ENCODE results near the gene C15orf39. TPM values are rescaled to one million over a fixed set of nuclear protein-coding genes. Genes with fewer than 3 reads are reported as not detected.

The C15orf39 gene
- total and polyA plus RNA-seq, 2 of the 13 experiments (the other 11 are each of a cell fraction or from before 2014, with no cell fraction given) = 6.2 to 13.5 TPM

GRCh38 chr15:75161917-75162414 lies 39.7 kb upstream of the C15orf39 start:
- H2AFZ ChIP-seq (ENCODE audit: low read length) = no peak overlapping the region
- no peaks in the 10 kb centered on the region for H3K79me2 ChIP-seq (ENCODE audit: insufficient read depth, low read length)
- FAIRE-seq = peak; percentile 76
- WGBS (ENCODE audit: low lambda C conversion rate) = 5% methylated on average over 4 of the region's 4 CpGs
- in situ Hi-C loops (cut with HindIII; ENCODE audit: extremely low pct_ligation_motif_present, low pct_unique_long_range_greater_than_20kb) (no loop called here), intact Hi-C loops (cut with micrococcal nuclease; ENCODE audit: unreplicated experiment) (no loop called here)
- H3K9ac ChIP-seq (ENCODE audit: insufficient read depth, low read depth, low read length) = no peak overlapping the region
- no peak overlapping the region for H3K27ac ChIP-seq (ENCODE audit: extremely low read length, insufficient read depth, low read length)
- H3K4me2 ChIP-seq (ENCODE audit: low read depth, low read length) = peak overlapping the region; percentile 18; the same call in 1 of the 2 replicates
- DNase-seq (ENCODE audit: low spot score) = peak; percentile 68
- H3K4me1 ChIP-seq (ENCODE audit: insufficient read depth, low read length) = peaks cover 60% of the 10 kb centered on the region
- BruUV-seq (replicated peaks) = no TSS peak
- no peaks in the 10 kb centered on the region for H3K9me3 ChIP-seq (ENCODE audit: low read length)
- TF ChIP-seq GATAD2A (CRISPR knock-in tag; IDR thresholded peaks at IDR 0.05) (peak; percentile 27; the same call in 1 of the 2 replicates), SATB2 (CRISPR knock-in tag; IDR thresholded peaks at IDR 0.05) (peak; percentile 61; the same call in 1 of the 2 replicates), CEBPG (CRISPR knock-in tag; IDR thresholded peaks at IDR 0.05) (peak; percentile 88), CEBPB (IDR thresholded peaks at IDR 0.05; ENCODE audit: borderline replicate concordance, low read depth, low read length) (peak; percentile 81), ZBTB44 (CRISPR knock-in tag; IDR thresholded peaks at IDR 0.05) (no peak), ZNF430 (CRISPR knock-in tag; IDR thresholded peaks at IDR 0.05) (no peak), ZNF17 (CRISPR knock-in tag; IDR thresholded peaks at IDR 0.05) (no peak), ZNF362 (CRISPR knock-in tag; IDR thresholded peaks at IDR 0.05; ENCODE audit: borderline replicate concordance) (peak; percentile 88), HNF4A (CRISPR knock-in tag; IDR thresholded peaks at IDR 0.05) (0 out of 2 replicates have a peak, but pooled peaks have one; percentile 8), ZNF770 (CRISPR knock-in tag; IDR thresholded peaks at IDR 0.05) (peak; percentile 31; the same call in 1 of the 2 replicates)
- no peaks in the 10 kb centered on the region for H3K36me3 ChIP-seq (replicated peaks in 1 of 2; ENCODE audit: control insufficient read depth in 1 of 2, insufficient read depth in 2 of 2, low read length in 2 of 2)
- H3K27me3 ChIP-seq (ENCODE audit: control insufficient read depth in 1 of 2, insufficient read depth in 2 of 2, low read length in 2 of 2) = no peaks in the 10 kb centered on the region; a peak in 1 of 5 replicates
- H4K20me1 ChIP-seq (ENCODE audit: insufficient read depth, low read length) = no peaks in the 10 kb centered on the region
- no peak overlapping the region for H3K4me3 ChIP-seq (replicated peaks in 1 of 3; ENCODE audit: insufficient read depth in 1 of 3, low read depth in 2 of 3, low read length in 3 of 3)
- peak; percentile 71 for ATAC-seq
- ChIA-PET POLR2A (interaction anchor here (0.7 to 2.7 kb wide), 5 partner anchors 16 to 119 kb away, joined by 3 to 8 read pairs (median 3); no protein-coding TSS in a partner anchor), CTCF (ENCODE audit: low intra/inter-chr PET ratio, low total read pairs) (no interaction called here)

All from HepG2 (cell line).